Naive B cell (primary cell): ENCODE results near the gene ANK3. TPM values are rescaled to one million over a fixed set of nuclear protein-coding genes. Genes with fewer than 3 reads are reported as not detected.

Experiments
- ATAC-seq, 2 donors: fragments of 150-1000 bp; cut with Tn5 transposase; 2 replicates each; pipeline ENCODE4 v1.10.0; 2021; ENCODE audit warnings: low read depth in 2 of 2, mild to moderate bottlenecking in 2 of 2, moderate library complexity in 2 of 2
- DNase-seq: peaks from one replicate; pipeline ENCODE4 v3.0.0; 2022
- H3K27ac Mint-ChIP-seq, 6 donors: one replicate each; pipeline ENCODE4 v1.8.0; 2020 to 2022; ENCODE audit warnings: mild to moderate bottlenecking in 6 of 6, mixed read lengths in 6 of 6, moderate library complexity in 5 of 6, inconsistent platforms in 2 of 6
- H3K27me3 Mint-ChIP-seq, 3 donors: one replicate each; pipeline ENCODE4 v1.8.0; 2021 to 2022; ENCODE audit warnings: mixed read lengths in 3 of 3, mild to moderate bottlenecking in 1 of 3
- H3K36me3 Mint-ChIP-seq, 2 donors: one replicate each; pipeline ENCODE4 v1.8.0; 2020 to 2022; ENCODE audit warnings: mixed read lengths in 2 of 2, inconsistent platforms in 1 of 2, mild to moderate bottlenecking in 1 of 2
- H3K4me1 Mint-ChIP-seq, 3 donors: one replicate each; pipeline ENCODE4 v1.8.0; 2020 to 2022; ENCODE audit warnings: mixed read lengths in 3 of 3, inconsistent platforms in 1 of 3, mild to moderate bottlenecking in 1 of 3, moderate library complexity in 1 of 3
- H3K4me3 Mint-ChIP-seq, 8 donors: one replicate each; pipeline ENCODE4 v1.8.0; 2020 to 2022; ENCODE audit warnings: mild to moderate bottlenecking in 8 of 8, mixed read lengths in 8 of 8, moderate library complexity in 8 of 8, inconsistent platforms in 2 of 8
- H3K9me3 Mint-ChIP-seq, 7 donors: one replicate each; pipeline ENCODE4 v1.8.0; 2020 to 2022; ENCODE audit warnings: mixed read lengths in 7 of 7, mild to moderate bottlenecking in 5 of 7, inconsistent platforms in 2 of 7, moderate library complexity in 1 of 7
- polyA plus RNA-seq, 6 donors: library from polyadenylated mRNA; unstranded; fragments of 300-500 nt; fragmentation: Illumina TruSeq; gene quantifications; one replicate each; pipeline ENCODE4 v1.2.3, GENCODE V29; 2021; ENCODE audit warnings: low read depth in 6 of 6

The ANK3 gene
- polyA plus RNA-seq, 6 donors from 2014 or later: 1.3 to 3.8 (median 2.5) TPM; not detected in 1

- Mint-ChIP-seq H3K4me1 (peaks cover 0 to 4% (median 0%) of the 10 kb centered on the region in 3 donors), H3K9me3 (no peaks in the 10 kb centered on the region), H3K27ac (peak overlapping the region in 1 of 6 donors; percentile 42), H3K27me3 (no peaks in the 10 kb centered on the region), H3K36me3 (no peaks in the 10 kb centered on the region), H3K4me3 (no peak overlapping the region)
- DNase-seq: no peak
- ATAC-seq: no peak
Measured at GRCh38 chr10:60082744-60083344, 306.8 kb downstream of the ANK3 start.

DNA sequence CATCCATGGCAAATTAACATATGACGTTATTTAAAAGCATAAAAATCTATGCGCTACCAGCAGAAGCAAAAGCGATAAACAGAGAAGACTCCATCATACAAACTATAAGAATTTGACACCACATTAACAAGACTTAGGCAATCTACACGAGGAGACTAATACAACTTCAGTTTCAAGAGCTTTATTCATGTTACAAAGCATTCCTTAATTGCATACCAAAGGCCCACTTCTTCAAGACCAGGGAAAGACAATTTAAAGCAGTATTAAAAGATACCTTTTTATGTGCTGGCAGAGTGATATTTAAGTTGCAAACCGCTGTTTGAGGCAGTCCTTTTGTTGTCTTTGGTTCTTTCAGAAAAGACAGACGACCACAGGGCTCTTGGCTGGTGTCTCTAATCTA lies 307.3 kb downstream of the ANK3 start:
- no peaks in the 10 kb centered on the region for H3K36me3 Mint-ChIP-seq
- no peaks in the 10 kb centered on the region for H3K9me3 Mint-ChIP-seq
- H3K4me1 Mint-ChIP-seq: peaks cover 0 to 4% (median 0%) of the 10 kb centered on the region in 3 donors
- H3K27ac Mint-ChIP-seq: peak overlapping the region in 1 of 6 donors; percentile 42
- no peaks in the 10 kb centered on the region for H3K27me3 Mint-ChIP-seq
- DNase-seq (no peak), ATAC-seq (no peak)
- no peak overlapping the region for H3K4me3 Mint-ChIP-seq

DNA sequence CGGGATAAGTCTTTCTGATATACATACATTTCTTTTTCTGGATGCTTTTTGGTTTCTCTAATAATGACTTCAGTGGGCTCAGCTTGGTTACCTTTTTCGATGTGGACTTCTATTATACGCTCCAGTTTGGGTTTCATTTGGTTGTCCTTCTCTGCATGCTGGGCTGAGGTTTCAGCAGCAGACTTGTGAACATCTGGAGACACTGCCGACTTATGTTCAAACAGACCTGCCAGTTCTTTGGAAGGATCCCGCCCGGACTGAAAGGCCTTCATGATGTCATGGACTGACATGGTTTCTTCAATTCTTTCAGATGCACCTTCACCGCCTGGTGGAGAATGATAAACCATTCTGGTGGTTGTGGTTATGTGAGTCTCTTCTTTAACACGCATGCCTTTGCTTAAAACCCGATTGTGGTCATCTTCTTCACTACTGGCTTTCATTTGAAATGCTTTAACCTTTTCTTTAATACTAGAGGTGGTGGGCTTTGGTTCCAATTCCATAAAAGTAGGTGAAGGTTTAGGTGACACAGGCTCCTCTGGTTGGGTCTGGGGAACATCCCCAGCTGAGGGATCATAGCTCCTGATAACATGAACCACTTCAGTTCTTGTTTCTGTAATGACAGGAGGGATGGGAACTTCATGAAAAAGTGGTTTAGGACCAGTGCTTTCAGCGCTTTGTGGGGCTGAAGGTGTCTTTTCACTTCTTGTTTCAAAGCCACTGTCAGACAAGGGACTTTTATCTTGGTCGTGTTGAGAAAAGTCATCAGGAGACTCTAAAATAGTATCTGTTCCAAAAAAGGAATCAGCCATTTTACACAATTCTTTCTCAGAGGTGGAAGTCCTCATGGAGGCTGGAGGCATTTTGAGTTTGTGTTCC lies 315.7 kb downstream of the ANK3 start:
- DNase-seq (no peak), ATAC-seq (no peak)
- H3K9me3 Mint-ChIP-seq: no peaks in the 10 kb centered on the region
- no peak overlapping the region for H3K27ac Mint-ChIP-seq
- H3K27me3 Mint-ChIP-seq: peaks cover 0 to 24% (median 3%) of the 10 kb centered on the region in 3 donors
- peaks cover 0 to 12% of the 10 kb centered on the region in 2 donors for H3K36me3 Mint-ChIP-seq
- H3K4me1 Mint-ChIP-seq: no peaks in the 10 kb centered on the region
- no peak overlapping the region for H3K4me3 Mint-ChIP-seq

- Mint-ChIP-seq H3K9me3 (no peaks in the 10 kb centered on the region), H3K27ac (no peak overlapping the region), H3K4me3 (no peak overlapping the region), H3K27me3 (peaks cover 0 to 24% (median 3%) of the 10 kb centered on the region in 3 donors), H3K36me3 (peaks cover 0 to 12% of the 10 kb centered on the region in 2 donors), H3K4me1 (no peaks in the 10 kb centered on the region)
- DNase-seq: no peak
- ATAC-seq: no peak
Measured at GRCh38 chr10:60073397-60073780, 316.3 kb downstream of the ANK3 start.

GRCh38 chr10:60069311-60069710 lies 320.4 kb downstream of the ANK3 start:
- Mint-ChIP-seq H3K27me3 (peaks cover 0 to 8% (median 3%) of the 10 kb centered on the region in 3 donors), H3K36me3 (no peaks in the 10 kb centered on the region), H3K27ac (no peak overlapping the region), H3K4me3 (no peak overlapping the region), H3K9me3 (no peaks in the 10 kb centered on the region), H3K4me1 (no peaks in the 10 kb centered on the region)
- no peak for DNase-seq
- ATAC-seq: no peak

- Mint-ChIP-seq H3K27ac (no peak overlapping the region), H3K4me1 (no peaks in the 10 kb centered on the region), H3K9me3 (no peaks in the 10 kb centered on the region), H3K36me3 (no peaks in the 10 kb centered on the region), H3K4me3 (no peak overlapping the region), H3K27me3 (peaks cover 0 to 5% (median 0%) of the 10 kb centered on the region in 3 donors)
- no peak for ATAC-seq
- DNase-seq: no peak
Measured at GRCh38 chr10:60050366-60050765, 339.3 kb downstream of the ANK3 start.

DNA sequence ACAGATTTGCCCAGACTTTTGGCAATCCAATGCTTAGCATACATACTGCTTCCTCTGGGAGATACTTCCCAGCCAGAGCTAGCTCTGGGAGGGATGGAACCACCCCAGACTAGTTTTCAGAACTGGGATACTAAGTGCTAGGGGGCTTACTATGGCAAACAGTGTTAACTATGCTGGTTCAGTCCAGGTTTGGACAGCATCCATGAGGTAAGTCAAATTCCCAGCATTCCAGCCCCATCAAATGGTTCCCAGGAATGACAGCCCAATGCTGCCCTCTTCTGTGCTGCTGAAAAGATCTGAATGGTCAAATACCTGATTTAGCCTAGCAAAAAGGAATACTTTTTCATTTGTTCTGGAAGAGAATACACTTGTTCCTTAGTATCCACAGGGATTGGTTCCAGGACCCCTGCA lies 341.6 kb downstream of the ANK3 start:
- DNase-seq (no peak), ATAC-seq (no peak)
- Mint-ChIP-seq H3K4me1 (peaks cover 0 to under 1% (median 0%) of the 10 kb centered on the region in 3 donors), H3K36me3 (no peaks in the 10 kb centered on the region), H3K27ac (no peak overlapping the region), H3K9me3 (no peaks in the 10 kb centered on the region), H3K27me3 (peaks cover 0 to 2% (median 0%) of the 10 kb centered on the region in 3 donors), H3K4me3 (no peak overlapping the region)

- no peak for DNase-seq
- Mint-ChIP-seq H3K36me3 (no peaks in the 10 kb centered on the region), H3K27me3 (no peaks in the 10 kb centered on the region), H3K27ac (peak overlapping the region in 1 of 6 donors; percentile 93), H3K4me1 (peaks cover 0 to 3% (median 0%) of the 10 kb centered on the region in 3 donors), H3K9me3 (no peaks in the 10 kb centered on the region), H3K4me3 (no peak overlapping the region)
- ATAC-seq: no peak
Measured at GRCh38 chr10:60045571-60045970, 344.1 kb downstream of the ANK3 start.

DNA sequence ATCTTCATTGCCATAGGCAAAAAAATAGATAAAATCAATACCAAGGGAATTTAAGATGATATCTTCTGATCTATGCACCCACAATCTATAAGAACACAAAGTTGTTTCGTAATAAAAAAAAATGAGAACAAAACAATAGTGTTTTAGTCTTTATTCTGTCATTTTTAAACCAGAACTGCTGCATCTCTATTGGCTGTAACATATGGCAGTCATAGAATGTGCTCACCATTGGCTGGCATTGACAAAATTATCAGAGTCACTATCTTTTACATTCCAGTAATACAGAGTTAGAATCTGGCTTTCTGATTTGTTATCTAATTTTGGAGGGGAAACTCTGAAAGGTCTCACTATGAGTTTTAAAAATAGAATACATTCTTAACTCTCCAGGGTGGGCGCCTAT lies 344.7 kb downstream of the ANK3 start:
- ATAC-seq: no peak
- Mint-ChIP-seq H3K27ac (no peak overlapping the region), H3K36me3 (no peaks in the 10 kb centered on the region), H3K27me3 (no peaks in the 10 kb centered on the region), H3K9me3 (no peaks in the 10 kb centered on the region), H3K4me1 (peaks cover 0 to 3% (median 0%) of the 10 kb centered on the region in 3 donors), H3K4me3 (no peak overlapping the region)
- no peak for DNase-seq

GRCh38 chr10:60044242-60044641 lies 345.4 kb downstream of the ANK3 start:
- no peak for DNase-seq
- no peaks in the 10 kb centered on the region for H3K27me3 Mint-ChIP-seq
- H3K27ac Mint-ChIP-seq: no peak overlapping the region
- no peak overlapping the region for H3K4me3 Mint-ChIP-seq
- H3K36me3 Mint-ChIP-seq: no peaks in the 10 kb centered on the region
- ATAC-seq: no peak
- H3K9me3 Mint-ChIP-seq: no peaks in the 10 kb centered on the region
- peaks cover 0 to 3% (median 0%) of the 10 kb centered on the region in 3 donors for H3K4me1 Mint-ChIP-seq

DNA sequence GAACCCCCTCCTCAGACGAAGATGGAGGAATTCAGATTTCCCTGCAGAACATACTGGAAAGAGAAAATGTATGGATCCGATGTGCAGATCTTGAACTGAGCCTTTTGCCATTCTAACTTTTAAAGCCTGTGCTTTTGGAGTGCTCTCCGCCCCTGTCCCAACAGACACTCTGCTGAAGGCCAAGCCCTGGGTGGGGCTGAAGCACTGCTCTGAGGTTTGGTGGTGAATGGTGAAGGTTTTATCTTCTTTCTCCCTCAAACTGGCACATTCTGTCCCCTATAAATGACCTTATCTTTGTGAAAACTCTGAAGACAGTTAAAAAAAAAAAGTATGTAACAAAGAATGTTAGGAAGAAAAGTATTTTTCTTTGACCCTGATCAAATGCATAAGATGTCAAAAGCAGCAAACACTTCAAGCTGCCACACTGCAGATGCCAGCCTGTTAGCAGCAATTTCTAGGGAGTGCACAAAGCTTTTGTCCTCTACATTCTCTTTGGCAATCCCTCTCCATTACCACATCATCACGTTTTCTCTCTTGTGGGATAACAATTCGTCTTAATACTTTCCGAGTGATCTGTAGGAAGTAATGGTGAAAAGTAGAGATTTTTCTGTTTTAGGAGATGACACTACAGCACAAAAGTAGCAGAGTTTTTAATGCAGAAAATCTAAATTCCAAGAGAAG lies 346.0 kb downstream of the ANK3 start:
- Mint-ChIP-seq H3K4me3 (no peak overlapping the region), H3K36me3 (no peaks in the 10 kb centered on the region), H3K27me3 (no peaks in the 10 kb centered on the region), H3K27ac (peak overlapping the region in 1 of 6 donors; percentile 12), H3K9me3 (no peaks in the 10 kb centered on the region), H3K4me1 (peaks cover 0 to 3% (median 0%) of the 10 kb centered on the region in 3 donors)
- no peak for ATAC-seq
- DNase-seq: no peak

GRCh38 chr10:60042914-60043313 lies 346.8 kb downstream of the ANK3 start:
- DNase-seq (no peak), ATAC-seq (no peak)
- no peak overlapping the region for H3K4me3 Mint-ChIP-seq
- H3K36me3 Mint-ChIP-seq: no peaks in the 10 kb centered on the region
- no peaks in the 10 kb centered on the region for H3K9me3 Mint-ChIP-seq
- peaks cover 0 to 3% (median 0%) of the 10 kb centered on the region in 3 donors for H3K4me1 Mint-ChIP-seq
- H3K27ac Mint-ChIP-seq: no peak overlapping the region
- no peaks in the 10 kb centered on the region for H3K27me3 Mint-ChIP-seq

- DNase-seq: no peak
- Mint-ChIP-seq H3K27ac (no peak overlapping the region), H3K36me3 (no peaks in the 10 kb centered on the region), H3K9me3 (no peaks in the 10 kb centered on the region), H3K4me1 (peaks cover 0 to 3% (median 0%) of the 10 kb centered on the region in 3 donors), H3K4me3 (no peak overlapping the region), H3K27me3 (no peaks in the 10 kb centered on the region)
- ATAC-seq: no peak
Measured at GRCh38 chr10:60042262-60042661, 347.4 kb downstream of the ANK3 start.
